Measurements from ENCODE around the gene SP3. TPM values are rescaled to one million over a fixed set of nuclear protein-coding genes. Genes with fewer than 3 reads are reported as not detected.

Gene SP3
- total and polyA plus RNA-seq, 8 donors: 69.0 to 143 (median 122) TPM

DNA sequence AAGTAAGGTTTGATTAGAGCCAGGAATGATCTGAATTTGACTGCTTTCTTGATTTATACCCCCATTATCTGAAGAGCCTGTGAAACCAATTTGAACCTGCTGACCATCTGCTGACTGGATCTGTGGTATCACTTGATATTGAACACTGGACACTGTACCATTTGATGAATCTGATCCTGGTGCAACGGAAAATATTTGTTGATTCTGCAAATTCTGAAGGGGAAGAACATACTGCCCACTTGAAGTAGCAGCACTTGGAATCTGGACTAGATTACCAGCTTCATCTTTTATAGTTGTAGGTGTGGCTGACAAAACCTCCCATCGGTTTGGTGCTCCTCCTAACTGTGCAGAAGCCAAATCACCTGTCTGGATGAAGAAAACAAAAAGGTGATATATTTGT, 9.3 kb downstream of the SP3 start:
- H3K4me1 ChIP-seq: peaks cover 13 to 98% of the 10 kb centered on the region in 2 donors

GRCh38 chr2:173955004-173955403, 10.2 kb downstream of the SP3 start:
- ATAC-seq (no peak), DNase-seq (no peak)
- no peak overlapping the region for H3K4me3 ChIP-seq
- TF ChIP-seq CTCF (IDR thresholded peaks at IDR 0.05): no peak
- H3K4me1 ChIP-seq: peaks cover 13 to 92% of the 10 kb centered on the region in 2 donors
- intact Hi-C loops (cut with DNase I): no loop called here
- no peaks in the 10 kb centered on the region for H3K9me3 ChIP-seq
- H3K27ac ChIP-seq: peak overlapping the region in 1 of 2 donors; percentile 53
- H3K27me3 ChIP-seq: no peaks in the 10 kb centered on the region
- peaks cover 0 to 26% of the 10 kb centered on the region in 2 donors for H3K36me3 ChIP-seq

More for the DNA sequence above, 9.3 kb downstream of the SP3 start:
- intact Hi-C loops (cut with DNase I): no loop called here
- TF ChIP-seq CTCF (IDR thresholded peaks at IDR 0.05): no peak
- Histone ChIP-seq H3K4me3 (no peak overlapping the region), H3K27ac (peak overlapping the region in 1 of 2 donors; percentile 53), H3K27me3 (no peaks in the 10 kb centered on the region), H3K36me3 (peaks cover 0 to 26% of the 10 kb centered on the region in 2 donors), H3K9me3 (no peaks in the 10 kb centered on the region)
- DNase-seq (no peak), ATAC-seq (no peak)

GRCh38 chr2:173953047-173953424, 12.1 kb downstream of the SP3 start:
- intact Hi-C loops (cut with DNase I): no loop called here
- Histone ChIP-seq H3K4me3 (no peak overlapping the region), H3K9me3 (no peaks in the 10 kb centered on the region), H3K36me3 (peaks cover 0 to 26% of the 10 kb centered on the region in 2 donors), H3K4me1 (peaks cover 11 to 91% of the 10 kb centered on the region in 2 donors), H3K27ac (no peak overlapping the region), H3K27me3 (no peaks in the 10 kb centered on the region)
- ATAC-seq (no peak), DNase-seq (no peak)
- TF ChIP-seq CTCF (IDR thresholded peaks at IDR 0.05): no peak

- ATAC-seq (no peak), DNase-seq (no peak)
- intact Hi-C loops (cut with DNase I): no loop called here
- no peak for TF ChIP-seq CTCF (IDR thresholded peaks at IDR 0.05)
- H3K36me3 ChIP-seq: peaks cover 0 to 26% of the 10 kb centered on the region in 2 donors
- peaks cover 5 to 91% of the 10 kb centered on the region in 2 donors for H3K4me1 ChIP-seq
- H3K9me3 ChIP-seq: no peaks in the 10 kb centered on the region
- H3K4me3 ChIP-seq: no peak overlapping the region
- H3K27ac ChIP-seq: no peak overlapping the region
- H3K27me3 ChIP-seq: no peaks in the 10 kb centered on the region
Measured at GRCh38 chr2:173952267-173953046, 12.7 kb downstream of the SP3 start.

GRCh38 chr2:173948842-173949241, 16.3 kb downstream of the SP3 start:
- no peak overlapping the region for H3K4me3 ChIP-seq
- peaks cover 0 to 8% of the 10 kb centered on the region in 2 donors for H3K36me3 ChIP-seq
- ATAC-seq (no peak), DNase-seq (no peak)
- no peak overlapping the region for H3K27ac ChIP-seq
- H3K9me3 ChIP-seq: no peaks in the 10 kb centered on the region
- H3K27me3 ChIP-seq: no peaks in the 10 kb centered on the region
- peaks cover 0 to 71% of the 10 kb centered on the region in 2 donors for H3K4me1 ChIP-seq
- TF ChIP-seq CTCF (IDR thresholded peaks at IDR 0.05): no peak
- intact Hi-C loops (cut with DNase I): no loop called here

All from left lung (tissue), 10 donors.